Neutrophil (primary cell): ENCODE measurements around the gene ALKBH3.

Experiments
- H3K27ac ChIP-seq: fragments of 200-600 bp; sonication (generic); 2 replicates; pipeline ENCODE4 v1.5.1; 2016; ENCODE audit warnings: mild to moderate bottlenecking, moderate library complexity
- H3K27me3 ChIP-seq: fragments of 200-600 bp; sonication (generic); 2 replicates; pipeline ENCODE4 v1.6.0; 2016; ENCODE audit warnings: mild to moderate bottlenecking
- H3K36me3 ChIP-seq: fragments of 200-600 bp; sonication (generic); 2 replicates; pipeline ENCODE4 v1.5.1; 2017
- H3K4me1 ChIP-seq, 2 experiments: fragments of 200-600 bp in 1 of 2; sonication (generic) in 1 of 2; 1 replicate in 1 of 2; 2 replicates in 1 of 2; pipeline versions ENCODE4 v1.5.1 to v1.6.1; 2013 to 2016; ENCODE audit warnings: low read depth in 1 of 2, low read length in 1 of 2, mild to moderate bottlenecking in 1 of 2, moderate library complexity in 1 of 2; ENCODE audit not compliant: control insufficient read depth in 1 of 2, insufficient read depth in 1 of 2
- H3K4me3 ChIP-seq, 2 experiments: fragments of 200-600 bp in 1 of 2; sonication (generic) in 1 of 2; 1 replicate in 1 of 2; 2 replicates in 1 of 2; pipeline ENCODE4 v1.5.1; 2013 to 2016; ENCODE audit warnings: low read depth in 1 of 2, low read length in 1 of 2, mild to moderate bottlenecking in 1 of 2, moderate library complexity in 1 of 2
- H3K9me3 ChIP-seq: fragments of 200-600 bp; sonication (generic); 2 replicates; pipeline ENCODE4 v1.5.1; 2016
- TF ChIP-seq, protein P1 (sequence below): fragments of 200-600 bp; sonication (generic); IDR thresholded peaks from 2 replicates; pipeline ENCODE4 v1.5.1; 2016; ENCODE audit warnings: antibody characterized with exemption

ALKBH3 gene

DNA sequence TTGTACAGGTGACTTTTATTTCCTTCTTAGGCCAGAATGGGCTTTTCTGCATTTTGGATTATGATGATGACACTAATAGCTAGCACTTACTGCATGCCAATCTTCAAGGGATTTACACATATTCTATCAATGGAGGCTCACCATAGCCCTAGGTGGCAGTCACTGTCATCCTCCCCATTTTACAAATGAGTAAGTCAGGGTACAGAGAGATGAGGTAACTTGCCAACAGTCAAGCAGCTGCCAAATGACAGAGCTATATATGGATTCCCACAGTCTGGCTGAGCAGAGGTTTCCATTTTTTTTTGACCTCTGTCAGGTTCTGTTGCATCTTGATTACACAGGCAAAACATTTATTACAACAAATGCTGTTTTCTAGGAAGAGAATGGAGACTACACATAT, 38.0 kb downstream of the ALKBH3 start:
- Histone ChIP-seq H3K27ac (no peak overlapping the region), H3K4me1 (no peaks in the 10 kb centered on the region), H3K4me3 (no peak overlapping the region), H3K27me3 (no peaks in the 10 kb centered on the region), H3K9me3 (no peaks in the 10 kb centered on the region), H3K36me3 (peaks cover 17% of the 10 kb centered on the region)
- TF ChIP-seq, protein P1, sequence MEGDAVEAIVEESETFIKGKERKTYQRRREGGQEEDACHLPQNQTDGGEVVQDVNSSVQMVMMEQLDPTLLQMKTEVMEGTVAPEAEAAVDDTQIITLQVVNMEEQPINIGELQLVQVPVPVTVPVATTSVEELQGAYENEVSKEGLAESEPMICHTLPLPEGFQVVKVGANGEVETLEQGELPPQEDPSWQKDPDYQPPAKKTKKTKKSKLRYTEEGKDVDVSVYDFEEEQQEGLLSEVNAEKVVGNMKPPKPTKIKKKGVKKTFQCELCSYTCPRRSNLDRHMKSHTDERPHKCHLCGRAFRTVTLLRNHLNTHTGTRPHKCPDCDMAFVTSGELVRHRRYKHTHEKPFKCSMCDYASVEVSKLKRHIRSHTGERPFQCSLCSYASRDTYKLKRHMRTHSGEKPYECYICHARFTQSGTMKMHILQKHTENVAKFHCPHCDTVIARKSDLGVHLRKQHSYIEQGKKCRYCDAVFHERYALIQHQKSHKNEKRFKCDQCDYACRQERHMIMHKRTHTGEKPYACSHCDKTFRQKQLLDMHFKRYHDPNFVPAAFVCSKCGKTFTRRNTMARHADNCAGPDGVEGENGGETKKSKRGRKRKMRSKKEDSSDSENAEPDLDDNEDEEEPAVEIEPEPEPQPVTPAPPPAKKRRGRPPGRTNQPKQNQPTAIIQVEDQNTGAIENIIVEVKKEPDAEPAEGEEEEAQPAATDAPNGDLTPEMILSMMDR, result no peak

DNA sequence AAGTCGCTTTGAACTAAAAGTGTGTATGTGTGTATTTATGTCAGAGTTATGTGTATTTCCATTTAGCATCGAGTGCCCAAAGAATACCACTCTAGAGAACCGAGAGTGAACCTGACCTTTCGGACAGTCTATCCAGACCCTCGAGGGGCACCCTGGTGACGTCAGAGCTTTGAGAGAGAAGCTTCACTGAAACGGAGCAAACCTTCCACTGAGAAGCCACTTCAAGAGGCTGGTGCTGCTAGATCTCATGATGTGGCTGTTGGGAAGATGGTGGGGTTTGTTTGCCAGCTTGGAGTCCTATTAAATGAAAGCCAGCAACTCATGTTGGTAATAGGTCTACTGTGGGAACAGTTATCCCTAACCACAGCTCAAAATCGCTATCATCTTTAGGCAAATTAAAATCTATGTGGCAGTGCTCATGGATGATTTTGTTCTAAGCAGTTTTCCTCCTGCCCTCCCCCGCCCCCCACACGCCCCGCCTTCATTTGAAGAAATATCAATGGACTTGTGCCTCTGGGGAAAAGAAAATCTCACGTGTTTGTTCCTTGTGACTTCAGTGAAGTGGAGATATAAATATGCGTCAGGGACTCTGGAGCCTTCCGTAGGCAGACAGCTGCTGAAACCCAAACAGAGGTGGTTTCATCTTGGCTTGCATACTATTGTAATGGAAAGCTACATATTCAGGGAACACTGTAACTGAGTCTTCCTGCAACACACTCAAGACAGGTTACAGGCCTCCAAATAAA, 39.4 kb downstream of the ALKBH3 start:
- Histone ChIP-seq H3K4me3 (no peak overlapping the region), H3K9me3 (no peaks in the 10 kb centered on the region), H3K36me3 (peaks cover 17% of the 10 kb centered on the region), H3K4me1 (no peaks in the 10 kb centered on the region), H3K27ac (no peak overlapping the region), H3K27me3 (no peaks in the 10 kb centered on the region)
- TF ChIP-seq, protein P1, result no peak

DNA sequence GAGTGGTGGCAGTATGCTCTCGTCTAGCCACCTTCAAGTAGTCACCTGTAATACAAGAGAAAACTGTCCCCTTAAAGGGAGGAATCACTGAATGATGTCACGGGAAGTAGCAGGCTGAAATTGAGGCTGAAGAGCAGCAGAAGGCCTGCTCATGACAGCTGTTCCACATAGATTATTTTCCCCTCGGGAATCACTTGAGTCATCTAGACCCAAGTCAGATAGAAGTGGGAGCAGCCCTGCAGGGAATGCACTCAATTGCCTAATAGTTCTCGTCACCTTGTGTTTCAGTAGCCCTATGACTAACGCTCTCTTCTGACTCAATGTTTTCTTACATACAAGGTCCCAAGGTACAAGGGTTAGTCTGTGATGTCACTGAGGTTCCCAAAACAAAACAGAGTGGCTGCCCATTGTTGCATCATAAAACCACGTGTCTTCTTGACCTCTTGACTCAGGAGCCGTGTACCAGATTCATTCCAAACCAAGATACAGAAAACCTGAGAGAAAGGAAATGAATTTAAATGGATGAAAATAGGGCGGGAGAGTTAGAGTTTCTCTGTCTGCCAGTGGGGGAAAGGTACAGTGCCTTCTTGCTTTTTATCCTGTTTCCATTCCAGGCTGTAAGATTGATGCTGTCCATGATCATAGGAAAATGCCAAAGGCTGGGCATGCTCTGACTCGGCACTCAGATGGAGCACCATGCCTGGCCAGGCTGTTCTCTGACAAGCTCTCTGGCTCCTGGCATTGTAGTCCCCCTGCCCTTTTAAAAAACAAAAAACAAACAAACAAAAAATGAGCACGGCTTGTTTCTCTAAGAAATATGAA, 40.2 kb downstream of the ALKBH3 start:
- Histone ChIP-seq H3K4me3 (no peak overlapping the region), H3K27ac (no peak overlapping the region), H3K27me3 (no peaks in the 10 kb centered on the region), H3K4me1 (no peaks in the 10 kb centered on the region), H3K36me3 (peaks cover 17% of the 10 kb centered on the region), H3K9me3 (no peaks in the 10 kb centered on the region)
- TF ChIP-seq, protein P1, result no peak

DNA sequence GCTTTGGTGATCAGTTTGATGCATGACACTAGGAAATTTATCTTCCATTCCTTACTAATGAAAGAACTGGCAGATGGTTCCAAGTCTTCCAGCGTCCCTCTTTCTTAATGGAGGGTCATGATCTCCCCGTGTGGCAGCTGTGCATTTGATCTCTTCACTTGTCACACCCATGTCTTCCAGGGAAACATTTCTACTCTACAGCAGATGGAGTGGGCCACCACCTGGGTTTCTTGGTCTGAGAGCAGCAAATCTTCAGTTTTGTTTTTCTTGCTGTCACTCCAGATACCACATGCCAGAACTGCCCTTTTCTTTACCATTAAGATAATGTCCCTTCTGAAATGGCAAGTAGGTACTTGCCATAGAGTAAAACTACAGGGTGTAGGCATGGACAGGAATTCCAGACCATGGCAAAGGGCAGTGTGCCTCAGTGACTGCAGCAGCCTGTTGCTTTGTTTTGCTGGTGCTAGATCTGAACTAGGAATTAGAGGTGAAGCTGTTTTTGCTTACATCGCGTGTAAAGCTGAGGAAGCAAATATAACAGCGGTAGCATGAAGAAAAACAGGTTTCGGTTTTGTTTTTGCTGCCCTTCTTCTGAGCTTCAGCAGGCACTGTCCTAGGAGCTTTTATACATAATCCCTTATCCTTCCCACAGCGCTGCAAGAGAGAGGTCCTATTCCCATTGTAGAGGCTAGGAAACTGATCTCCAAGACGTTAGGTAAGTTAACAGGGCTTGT, 41.1 kb downstream of the ALKBH3 start:
- H3K27me3 ChIP-seq, result no peaks in the 10 kb centered on the region
- TF ChIP-seq, protein P1, result no peak
- H3K4me1 ChIP-seq, result no peaks in the 10 kb centered on the region
- no peak overlapping the region for H3K4me3 ChIP-seq
- peaks cover 17% of the 10 kb centered on the region for H3K36me3 ChIP-seq
- no peaks in the 10 kb centered on the region for H3K9me3 ChIP-seq
- H3K27ac ChIP-seq, result no peak overlapping the region

DNA sequence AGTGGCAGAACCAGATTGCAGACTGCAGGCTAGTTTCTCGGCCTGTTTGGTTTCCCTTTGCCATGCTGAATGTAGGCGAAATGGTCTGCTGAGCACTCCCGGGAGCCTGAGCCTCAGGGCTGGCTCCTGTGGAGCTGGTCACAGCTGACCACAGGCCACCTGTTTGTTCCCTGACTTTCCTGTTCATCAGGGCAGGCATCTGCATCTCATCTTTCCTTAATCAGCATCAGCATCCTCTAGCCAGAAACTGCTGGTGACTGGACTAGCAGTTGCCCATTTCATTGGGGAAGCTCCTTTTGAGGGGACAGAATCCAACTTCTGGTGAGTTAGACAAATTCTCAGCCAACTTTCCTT, 41.6 kb downstream of the ALKBH3 start:
- H3K9me3 ChIP-seq, result no peaks in the 10 kb centered on the region
- TF ChIP-seq, protein P1, result no peak
- no peak overlapping the region for H3K4me3 ChIP-seq
- H3K27me3 ChIP-seq, result no peaks in the 10 kb centered on the region
- H3K27ac ChIP-seq, result no peak overlapping the region
- peaks cover 17% of the 10 kb centered on the region for H3K36me3 ChIP-seq
- H3K4me1 ChIP-seq, result no peaks in the 10 kb centered on the region
